ENCODE data around the gene KDM6A.
"Not testable (repeated sequence)": the region's sequence is repeated elsewhere in the genome, so short reads cannot be mapped to it uniquely, and the experiment has no call there.

DNA sequence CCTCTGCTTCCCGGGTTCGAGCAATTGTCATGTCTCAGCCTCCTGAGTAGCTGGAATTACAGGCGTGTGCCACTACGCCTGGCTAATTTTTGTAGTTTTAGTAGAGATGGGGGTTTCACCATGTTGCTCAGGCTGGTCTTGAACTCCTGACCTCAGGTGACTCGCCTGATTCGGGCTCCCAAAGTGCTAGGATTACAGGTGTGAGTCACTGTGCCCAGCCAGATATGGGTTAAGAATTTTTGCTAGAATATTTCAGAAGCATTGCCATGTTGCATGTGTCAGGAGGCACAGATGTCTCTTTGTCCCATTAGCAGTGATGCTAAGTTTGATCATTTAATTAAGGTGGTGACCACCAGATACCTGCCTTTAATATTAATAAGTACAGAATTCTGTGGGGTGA, 22.1 kb upstream of the KDM6A start:
- TF ChIP-seq, protein P1, sequence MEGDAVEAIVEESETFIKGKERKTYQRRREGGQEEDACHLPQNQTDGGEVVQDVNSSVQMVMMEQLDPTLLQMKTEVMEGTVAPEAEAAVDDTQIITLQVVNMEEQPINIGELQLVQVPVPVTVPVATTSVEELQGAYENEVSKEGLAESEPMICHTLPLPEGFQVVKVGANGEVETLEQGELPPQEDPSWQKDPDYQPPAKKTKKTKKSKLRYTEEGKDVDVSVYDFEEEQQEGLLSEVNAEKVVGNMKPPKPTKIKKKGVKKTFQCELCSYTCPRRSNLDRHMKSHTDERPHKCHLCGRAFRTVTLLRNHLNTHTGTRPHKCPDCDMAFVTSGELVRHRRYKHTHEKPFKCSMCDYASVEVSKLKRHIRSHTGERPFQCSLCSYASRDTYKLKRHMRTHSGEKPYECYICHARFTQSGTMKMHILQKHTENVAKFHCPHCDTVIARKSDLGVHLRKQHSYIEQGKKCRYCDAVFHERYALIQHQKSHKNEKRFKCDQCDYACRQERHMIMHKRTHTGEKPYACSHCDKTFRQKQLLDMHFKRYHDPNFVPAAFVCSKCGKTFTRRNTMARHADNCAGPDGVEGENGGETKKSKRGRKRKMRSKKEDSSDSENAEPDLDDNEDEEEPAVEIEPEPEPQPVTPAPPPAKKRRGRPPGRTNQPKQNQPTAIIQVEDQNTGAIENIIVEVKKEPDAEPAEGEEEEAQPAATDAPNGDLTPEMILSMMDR (IDR thresholded peaks at IDR 0.05) = not testable (repeated sequence)
- TF ChIP-seq POLR2A (IDR thresholded peaks at IDR 0.05) = not testable (repeated sequence)

All from thyroid gland (tissue), 4 donors.